K562 (cell line): ENCODE results near the gene PTPN1.

Experiments
- CTCF ChIP-seq, 3 experiments: IDR thresholded peaks in 2 of 3; conservative IDR thresholded peaks in 1 of 3; 2 replicates each; pipeline ENCODE4 v1.5.1; 2011 to 2012; ENCODE audit warnings: low read length in 3 of 3, mild to moderate bottlenecking in 3 of 3, control low read depth in 2 of 3, improper control_type of control experiment in 1 of 3, inconsistent platforms in 1 of 3, low read depth in 1 of 3, mixed read lengths in 1 of 3, moderate library complexity in 1 of 3; ENCODE audit not compliant: insufficient read depth in 2 of 3
- FOXA1 ChIP-seq: fragments of 450-650 bp; IDR thresholded peaks from 2 replicates; pipeline ENCODE4 v1.6.1; 2016; ENCODE audit warnings: mild to moderate bottlenecking, borderline replicate concordance
- HNRNPUL1 ChIP-seq: fragments of 200-400 bp; formaldehyde crosslinking; IDR thresholded peaks from 2 replicates; pipeline ENCODE4 v1.6.1; 2017; ENCODE audit warnings: low read length
- NRF1 ChIP-seq, 2 experiments: fragments of 450-650 bp; IDR thresholded peaks in 1 of 2; conservative IDR thresholded peaks in 1 of 2; 2 replicates each; pipeline ENCODE4 v1.6.1; 2014; ENCODE audit warnings: mild to moderate bottlenecking in 2 of 2
- RAD21 ChIP-seq, 2 experiments: fragments of 250-450 bp in 1 of 2; fragments of 450-650 bp in 1 of 2; sonication (Bioruptor Pico) in 1 of 2; formaldehyde crosslinking in 1 of 2; IDR thresholded peaks in 1 of 2; conservative IDR thresholded peaks in 1 of 2; 2 replicates each; pipeline versions ENCODE4 v1.4.0 to v1.8.0; 2020 to 2022; ENCODE audit warnings: mild to moderate bottlenecking in 2 of 2, moderate library complexity in 1 of 2
- SIN3A ChIP-seq, 2 experiments: fragments of 150-350 bp in 1 of 2; IDR thresholded peaks; 2 replicates each; pipeline ENCODE4 v1.6.1; 2011 to 2016; ENCODE audit warnings: borderline replicate concordance in 2 of 2, low read depth in 2 of 2, low read length in 2 of 2, mild to moderate bottlenecking in 2 of 2, moderate library complexity in 2 of 2; ENCODE audit not compliant: control insufficient read depth in 1 of 2
- TF ChIP-seq, protein P1 (sequence below): IDR thresholded peaks from 2 replicates; pipeline ENCODE4 v1.6.1; 2011; ENCODE audit warnings: borderline replicate concordance, low read depth, mild to moderate bottlenecking, moderate library complexity, low read length; ENCODE audit not compliant: insufficient read depth, poor library complexity, severe bottlenecking

- TF ChIP-seq CTCF (IDR thresholded peaks at IDR 0.05 in 2 of 3, conservative IDR thresholded peaks at IDR 0.05 in 1 of 3; ENCODE audit: insufficient read depth in 2 of 3, low read depth in 1 of 3, low read length in 3 of 3) (no peak), NRF1 (conservative IDR thresholded peaks at IDR 0.05 in 1 of 2, IDR thresholded peaks at IDR 0.05 in 1 of 2) (no peak), SIN3A (IDR thresholded peaks at IDR 0.05; ENCODE audit: borderline replicate concordance in 2 of 2, control insufficient read depth in 1 of 2, low read depth in 2 of 2, low read length in 2 of 2) (no peak), HNRNPUL1 (no peak), RAD21 (CRISPR knock-in tag; conservative IDR thresholded peaks at IDR 0.05 in 1 of 2, IDR thresholded peaks at IDR 0.05 in 1 of 2) (no peak), FOXA1 (no peak)
- TF ChIP-seq, protein P1, sequence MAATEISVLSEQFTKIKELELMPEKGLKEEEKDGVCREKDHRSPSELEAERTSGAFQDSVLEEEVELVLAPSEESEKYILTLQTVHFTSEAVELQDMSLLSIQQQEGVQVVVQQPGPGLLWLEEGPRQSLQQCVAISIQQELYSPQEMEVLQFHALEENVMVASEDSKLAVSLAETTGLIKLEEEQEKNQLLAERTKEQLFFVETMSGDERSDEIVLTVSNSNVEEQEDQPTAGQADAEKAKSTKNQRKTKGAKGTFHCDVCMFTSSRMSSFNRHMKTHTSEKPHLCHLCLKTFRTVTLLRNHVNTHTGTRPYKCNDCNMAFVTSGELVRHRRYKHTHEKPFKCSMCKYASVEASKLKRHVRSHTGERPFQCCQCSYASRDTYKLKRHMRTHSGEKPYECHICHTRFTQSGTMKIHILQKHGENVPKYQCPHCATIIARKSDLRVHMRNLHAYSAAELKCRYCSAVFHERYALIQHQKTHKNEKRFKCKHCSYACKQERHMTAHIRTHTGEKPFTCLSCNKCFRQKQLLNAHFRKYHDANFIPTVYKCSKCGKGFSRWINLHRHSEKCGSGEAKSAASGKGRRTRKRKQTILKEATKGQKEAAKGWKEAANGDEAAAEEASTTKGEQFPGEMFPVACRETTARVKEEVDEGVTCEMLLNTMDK, result no peak
These were observed 22.9 kb downstream of the PTPN1 start for GRCh38 chr20:50533061-50533460.
